T-cell (primary cell): ENCODE measurements around the gene STK35. TPM values are rescaled to one million over a fixed set of nuclear protein-coding genes. Genes with fewer than 3 reads are reported as not detected.
A peak's percentile ranks its signal among the peaks of the same experiment; 100 is the strongest.

Source experiments
- ATAC-seq, 4 experiments: fragments of 200-7000 bp in 3 of 4; fragments of 150-1000 bp in 1 of 4; cut with Tn5 transposase; replicated peaks in 1 of 4; 1 replicate in 3 of 4; 2 replicates in 1 of 4; pipeline ENCODE4 v1.10.0; 2021; ENCODE audit warnings: moderate library complexity in 3 of 4, mild to moderate bottlenecking in 2 of 4, moderate number of reproducible peaks in 1 of 4
- CTCF ChIA-PET, 2 donors: fragments of 300-600 bp; sonication (Branson Sonifier 250); formaldehyde crosslinking; loops; one replicate each; lab custom pipeline; 2022; ENCODE audit warnings: antibody characterized with exemption in 2 of 2; lab: Charles Lee
- POLR2A ChIA-PET, 2 donors: fragments of 300-600 bp; sonication (Branson Sonifier 250); formaldehyde crosslinking; loops; one replicate each; lab custom pipeline; 2022; ENCODE audit warnings: antibody characterized with exemption in 2 of 2; lab: Charles Lee
- DNase-seq, 35 experiments: peaks; one replicate each; pipeline versions ENCODE4 v3.0.0 to v3.0.0-alpha.2; 2013 to 2023
- H3K27ac ChIP-seq: one replicate; pipeline ENCODE4 v1.5.1; 2013; ENCODE audit warnings: low read length
- H3K27me3 ChIP-seq, 2 experiments: replicated peaks in 1 of 2; 1 replicate in 1 of 2; 2 replicates in 1 of 2; pipeline versions ENCODE4 v1.6.1 to v1.7.0; 2013; ENCODE audit warnings: low read length in 1 of 2, mixed read lengths in 1 of 2; ENCODE audit not compliant: control insufficient read depth in 2 of 2, insufficient read depth in 2 of 2; ENCODE audit errors: extremely low read depth in 1 of 2
- H3K36me3 ChIP-seq, 2 donors: 1 replicate in 1 of 2; 2 replicates in 1 of 2; pipeline versions ENCODE4 v1.6.1 to v1.7.0; 2013; ENCODE audit warnings: low read length in 1 of 2; ENCODE audit not compliant: control insufficient read depth in 2 of 2, insufficient read depth in 1 of 2; ENCODE audit errors: extremely low read depth in 1 of 2
- H3K4me1 ChIP-seq, 2 experiments: 1 replicate in 1 of 2; 2 replicates in 1 of 2; pipeline versions ENCODE4 v1.6.1 to v1.7.0; 2013; ENCODE audit warnings: low read length in 2 of 2, mixed read lengths in 1 of 2; ENCODE audit not compliant: insufficient read depth in 2 of 2, control insufficient read depth in 1 of 2; ENCODE audit errors: extremely low read depth in 1 of 2
- H3K4me3 ChIP-seq, 2 donors: 1 replicate in 1 of 2; 2 replicates in 1 of 2; pipeline versions ENCODE4 v1.5.1 to v1.7.0; 2013; ENCODE audit warnings: mild to moderate bottlenecking in 2 of 2, low read length in 1 of 2, moderate library complexity in 1 of 2; ENCODE audit not compliant: control insufficient read depth in 1 of 2; ENCODE audit errors: extremely low read depth in 1 of 2
- H3K9me3 ChIP-seq: 2 replicates; pipeline ENCODE4 v1.7.0; 2013
- H3K27ac Mint-ChIP-seq, 2 donors: one replicate each; pipeline ENCODE4 v1.8.0; 2020 to 2021; ENCODE audit warnings: mild to moderate bottlenecking in 2 of 2, mixed read lengths in 2 of 2
- H3K27me3 Mint-ChIP-seq, 2 donors: one replicate each; pipeline ENCODE4 v1.8.0; 2021 to 2022; ENCODE audit warnings: mixed read lengths in 2 of 2
- H3K36me3 Mint-ChIP-seq: one replicate; pipeline ENCODE4 v1.8.0; 2021; ENCODE audit warnings: mixed read lengths
- H3K4me1 Mint-ChIP-seq, 3 donors: one replicate each; pipeline ENCODE4 v1.8.0; 2020 to 2022; ENCODE audit warnings: mixed read lengths in 3 of 3, mild to moderate bottlenecking in 1 of 3
- H3K4me3 Mint-ChIP-seq, 3 donors: one replicate each; pipeline ENCODE4 v1.8.0; 2020 to 2022; ENCODE audit warnings: mild to moderate bottlenecking in 3 of 3, mixed read lengths in 3 of 3, moderate library complexity in 3 of 3
- H3K9me3 Mint-ChIP-seq, 3 donors: one replicate each; pipeline ENCODE4 v1.8.0; 2020 to 2022; ENCODE audit warnings: mixed read lengths in 3 of 3
- WGBS: methylation state at CpG from one replicate; pipeline ENCODE4 v1.1.5; 2013; ENCODE audit warnings: missing lambda C conversion rate; ENCODE audit not compliant: insufficient coverage; 5-methylcytosine and 5-hydroxymethylcytosine counted together
- total RNA-seq, 35 experiments: library from RNA in 6 of 35; stranded (reverse) in 6 of 35; fragments of 120-200 nt in 1 of 35; gene quantifications; one replicate each; pipeline versions ENCODE4 v1.2.1 to v1.2.4 and lab custom pipeline; 2013 to 2026

Gene STK35
- total RNA-seq, 5 donors from 2014 or later (not counting 1 experiment from before 2014, with no cell fraction given): 16.2 to 20.6 (median 19.3) TPM

- Histone ChIP-seq H3K27me3 (no peaks in the 10 kb centered on the region), H3K36me3 (peaks cover 0 to 28% of the 10 kb centered on the region in 2 donors), H3K27ac (no peak overlapping the region), H3K9me3 (no peaks in the 10 kb centered on the region), H3K4me3 (no peak overlapping the region), H3K4me1 (peaks cover 10 to 21% of the 10 kb centered on the region in 2 experiments)
- Mint-ChIP-seq H3K4me3 (peak overlapping the region in 1 of 3 donors; percentile 2), H3K27ac (no peak overlapping the region), H3K9me3 (no peaks in the 10 kb centered on the region), H3K36me3 (peaks cover 50% of the 10 kb centered on the region), H3K4me1 (peaks cover 78 to 93% (median 87%) of the 10 kb centered on the region in 3 donors), H3K27me3 (no peaks in the 10 kb centered on the region)
- WGBS: no CpG with 5 or more reads among the region's 3 CpGs
- DNase-seq: no peak
- ATAC-seq: no peak
- POLR2A ChIA-PET: interaction anchor here in 1 of 2 donors (0.6 kb wide), 1 partner anchor 9 kb away, joined by 3 read pairs; no protein-coding TSS in a partner anchor
- CTCF ChIA-PET: interaction anchor here in 1 of 2 donors (0.6 kb wide), 1 partner anchor 106 kb away, joined by 3 read pairs; no protein-coding TSS in a partner anchor
These were observed 17.2 kb downstream of the STK35 start for GRCh38 chr20:2118783-2119182.

- CTCF ChIA-PET: no interaction called here
- Mint-ChIP-seq H3K27me3 (no peaks in the 10 kb centered on the region), H3K4me3 (no peak overlapping the region), H3K4me1 (peaks cover 87 to 91% (median 90%) of the 10 kb centered on the region in 3 donors), H3K9me3 (no peaks in the 10 kb centered on the region), H3K36me3 (peaks cover 44% of the 10 kb centered on the region), H3K27ac (no peak overlapping the region)
- peaks cover 0 to 32% of the 10 kb centered on the region in 2 experiments for H3K4me1 ChIP-seq
- no peak for DNase-seq
- H3K4me3 ChIP-seq: no peak overlapping the region
- H3K9me3 ChIP-seq: no peaks in the 10 kb centered on the region
- no peak for ATAC-seq
- 92% methylated on average over 2 of the region's 6 CpGs for WGBS
- H3K27ac ChIP-seq: no peak overlapping the region
- H3K36me3 ChIP-seq: peaks cover 0 to 18% of the 10 kb centered on the region in 2 donors
- no peaks in the 10 kb centered on the region for H3K27me3 ChIP-seq
- POLR2A ChIA-PET: no interaction called here
These were observed 21.3 kb downstream of the STK35 start for GRCh38 chr20:2122936-2123335.

GRCh38 chr20:2123720-2124119, 22.1 kb downstream of the STK35 start:
- Histone ChIP-seq H3K27ac (no peak overlapping the region), H3K27me3 (no peaks in the 10 kb centered on the region), H3K4me3 (no peak overlapping the region), H3K4me1 (peaks cover 0 to 38% of the 10 kb centered on the region in 2 experiments), H3K9me3 (no peaks in the 10 kb centered on the region), H3K36me3 (peaks cover 0 to 21% of the 10 kb centered on the region in 2 donors)
- no peak for ATAC-seq
- no peak for DNase-seq
- peaks cover 89 to 91% (median 90%) of the 10 kb centered on the region in 3 donors for H3K4me1 Mint-ChIP-seq
- 94% methylated on average over 2 of the region's 5 CpGs for WGBS
- H3K27me3 Mint-ChIP-seq: no peaks in the 10 kb centered on the region
- peaks cover 44% of the 10 kb centered on the region for H3K36me3 Mint-ChIP-seq
- no peaks in the 10 kb centered on the region for H3K9me3 Mint-ChIP-seq
- H3K4me3 Mint-ChIP-seq: no peak overlapping the region
- CTCF ChIA-PET: no interaction called here
- no peak overlapping the region for H3K27ac Mint-ChIP-seq
- POLR2A ChIA-PET: no interaction called here

- no peaks in the 10 kb centered on the region for H3K27me3 Mint-ChIP-seq
- Histone ChIP-seq H3K4me1 (peaks cover 0 to 39% of the 10 kb centered on the region in 2 experiments), H3K27me3 (no peaks in the 10 kb centered on the region), H3K4me3 (no peak overlapping the region), H3K27ac (no peak overlapping the region), H3K36me3 (peaks cover 0 to 20% of the 10 kb centered on the region in 2 donors), H3K9me3 (no peaks in the 10 kb centered on the region)
- DNase-seq: no peak
- no peak overlapping the region for H3K4me3 Mint-ChIP-seq
- no peak overlapping the region for H3K27ac Mint-ChIP-seq
- CTCF ChIA-PET: interaction anchor here in 1 of 2 donors (0.5 to 0.6 kb wide), 2 partner anchors 67 to 348 kb away, joined by 3 read pairs; no protein-coding TSS in a partner anchor
- no peak for ATAC-seq
- WGBS: 97% methylated on average over 4 of the region's 7 CpGs
- peaks cover 85 to 88% (median 87%) of the 10 kb centered on the region in 3 donors for H3K4me1 Mint-ChIP-seq
- H3K9me3 Mint-ChIP-seq: no peaks in the 10 kb centered on the region
- POLR2A ChIA-PET: no interaction called here
- H3K36me3 Mint-ChIP-seq: peaks cover 39% of the 10 kb centered on the region
These were observed 23.1 kb downstream of the STK35 start for GRCh38 chr20:2124564-2125213.

- no peak for ATAC-seq
- WGBS: 79% methylated on average over 6 of the region's 7 CpGs
- H3K4me3 Mint-ChIP-seq: no peak overlapping the region
- peaks cover 85 to 88% (median 85%) of the 10 kb centered on the region in 3 donors for H3K4me1 Mint-ChIP-seq
- H3K27me3 Mint-ChIP-seq: no peaks in the 10 kb centered on the region
- no peak overlapping the region for H3K27ac ChIP-seq
- H3K9me3 ChIP-seq: no peaks in the 10 kb centered on the region
- peaks cover 0 to 35% of the 10 kb centered on the region in 2 experiments for H3K4me1 ChIP-seq
- no peak overlapping the region for H3K27ac Mint-ChIP-seq
- ChIA-PET CTCF (no interaction called here), POLR2A (no interaction called here)
- no peaks in the 10 kb centered on the region for H3K9me3 Mint-ChIP-seq
- H3K4me3 ChIP-seq: no peak overlapping the region
- DNase-seq: no peak
- peaks cover 0 to 20% of the 10 kb centered on the region in 2 donors for H3K36me3 ChIP-seq
- H3K36me3 Mint-ChIP-seq: peaks cover 35% of the 10 kb centered on the region
- H3K27me3 ChIP-seq: no peaks in the 10 kb centered on the region
These were observed 24.0 kb downstream of the STK35 start for GRCh38 chr20:2125474-2126112.

GRCh38 chr20:2127238-2127637, 25.6 kb downstream of the STK35 start:
- H3K4me1 ChIP-seq: peaks cover 0 to 35% of the 10 kb centered on the region in 2 experiments
- no peaks in the 10 kb centered on the region for H3K27me3 ChIP-seq
- WGBS: no CpG with 5 or more reads among the region's 1 CpG
- Mint-ChIP-seq H3K4me3 (no peak overlapping the region), H3K4me1 (peaks cover 69 to 81% (median 77%) of the 10 kb centered on the region in 3 donors), H3K36me3 (peaks cover 23% of the 10 kb centered on the region), H3K27me3 (no peaks in the 10 kb centered on the region), H3K27ac (no peak overlapping the region), H3K9me3 (no peaks in the 10 kb centered on the region)
- no peak overlapping the region for H3K4me3 ChIP-seq
- DNase-seq (no peak), ATAC-seq (no peak)
- H3K9me3 ChIP-seq: no peaks in the 10 kb centered on the region
- no peak overlapping the region for H3K27ac ChIP-seq
- ChIA-PET CTCF (no interaction called here), POLR2A (interaction anchor here in 1 of 2 donors (0.6 kb wide), 1 partner anchor 665 kb away, joined by 3 read pairs; no protein-coding TSS in a partner anchor)
- H3K36me3 ChIP-seq: peaks cover 0 to 24% of the 10 kb centered on the region in 2 donors
